ENCODE data around the gene PTPRK.

GRCh38 chr6:128276311-128276710, 244.1 kb downstream of the PTPRK start:
- TF ChIP-seq ZNF565 (CRISPR knock-in tag; conservative IDR thresholded peaks at IDR 0.05; ENCODE audit: low read depth) (no peak), CREB5 (CRISPR knock-in tag; IDR thresholded peaks at IDR 0.05; ENCODE audit: low read depth) (no peak)

Data from SK-N-SH treated with all-trans-retinoic acid at 6 μM for 48 hours (cell line).